BLaER1 treated with 17β-estradiol and CSF1 and Interleukin-3, amounts not matched to agents 10 nM and 100 nM (cell line): Measurements from ENCODE around the gene RASGEF1B.
"Not testable (repeated sequence)": the region's sequence is repeated elsewhere in the genome, so short reads cannot be mapped to it uniquely, and the experiment has no call there.

Experiments used
- H3K27ac ChIP-seq, 11 experiments: shearing (Covaris generic); formaldehyde crosslinking; 2 replicates each; pipeline ENCODE4 v1.8.1; 2022
- H3K27me3 ChIP-seq, 11 experiments: shearing (Covaris generic); formaldehyde crosslinking; 2 replicates each; pipeline ENCODE4 v1.8.1; 2022
- H3K36me3 ChIP-seq, 11 experiments: shearing (Covaris generic); formaldehyde crosslinking; 2 replicates each; pipeline ENCODE4 v1.8.1; 2022
- H3K4me1 ChIP-seq, 10 experiments: shearing (Covaris generic); formaldehyde crosslinking; 2 replicates each; pipeline ENCODE4 v1.8.1; 2022
- H3K4me2 ChIP-seq, 11 experiments: shearing (Covaris generic); formaldehyde crosslinking; 2 replicates each; pipeline ENCODE4 v1.8.1; 2022
- H3K4me3 ChIP-seq, 10 experiments: shearing (Covaris generic); formaldehyde crosslinking; 2 replicates each; pipeline ENCODE4 v1.8.1; 2022
- H3K9ac ChIP-seq, 11 experiments: shearing (Covaris generic); formaldehyde crosslinking; 2 replicates each; pipeline ENCODE4 v1.8.1; 2022
- H3K9me3 ChIP-seq, 11 experiments: shearing (Covaris generic); formaldehyde crosslinking; replicated peaks in 1 of 11; 2 replicates each; pipeline ENCODE4 v1.8.1; 2022
- H4K20me1 ChIP-seq, 11 experiments: shearing (Covaris generic); formaldehyde crosslinking; 2 replicates each; pipeline ENCODE4 v1.8.1; 2022
- Cebpa-rat ChIP-seq, 11 experiments: shearing (Covaris generic); IDR thresholded peaks; 2 replicates each; pipeline ENCODE4 v1.8.1; 2022

Gene RASGEF1B

DNA sequence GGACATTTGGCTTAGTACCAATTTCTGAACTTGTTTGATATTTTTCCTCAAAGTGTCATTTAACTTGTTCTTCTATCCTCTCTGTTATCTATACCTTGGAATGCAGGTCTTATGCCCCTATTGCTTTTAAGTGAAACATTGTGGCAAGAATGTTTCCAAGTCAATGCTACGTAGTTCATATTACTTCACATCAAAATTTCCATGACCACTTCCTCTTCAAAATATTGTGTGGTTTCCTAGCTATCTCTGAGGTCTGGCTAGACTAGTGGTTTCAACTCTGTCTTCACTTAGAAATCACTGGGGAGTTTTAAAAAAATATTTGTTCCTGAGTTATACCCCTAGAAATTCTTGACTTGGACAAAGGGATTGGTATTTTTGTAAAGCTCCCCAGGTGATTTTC is 20.2 kb upstream of the RASGEF1B start:
- H3K36me3 ChIP-seq, result no peaks in the 10 kb centered on the region; a peak in 1 of 22 replicates
- peak in 8 of 11 experiments; percentile 22 to 91 (median 51); a peak in 11 of 22 replicates for TF ChIP-seq Cebpa-rat (IDR thresholded peaks at IDR 0.05)

DNA sequence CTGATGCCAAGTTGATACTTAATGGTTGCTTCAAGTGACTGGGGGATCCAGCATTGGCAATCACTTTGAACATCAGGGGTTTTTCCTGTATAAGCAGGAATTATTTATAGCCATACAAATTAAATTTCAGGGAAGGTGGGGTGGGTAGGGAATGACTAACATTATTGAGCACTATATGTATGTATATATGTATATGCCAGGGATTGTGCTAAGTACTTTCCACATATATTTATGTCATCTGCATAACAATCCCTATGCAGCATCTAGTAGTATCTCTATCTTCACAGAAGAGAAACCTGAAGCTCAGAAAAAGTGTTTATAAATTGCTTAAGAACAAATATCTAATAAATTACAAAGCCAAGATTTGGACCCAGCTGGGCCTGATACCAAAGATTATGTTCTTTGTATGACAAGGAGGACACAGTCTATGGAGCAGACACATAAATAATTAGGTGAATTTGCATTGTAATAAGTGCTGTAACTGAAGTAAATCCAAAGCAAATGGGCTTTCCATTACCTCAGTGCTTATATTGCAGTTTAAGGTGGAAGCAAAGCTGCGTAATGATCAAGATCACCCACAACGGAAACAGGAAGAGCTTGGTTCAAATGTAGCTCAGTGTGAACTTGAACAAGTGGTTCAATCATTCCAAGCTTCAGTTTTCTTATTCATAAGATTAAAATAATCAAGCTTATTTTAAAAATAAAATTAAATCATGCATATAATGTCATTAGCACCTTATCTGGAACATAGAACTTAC is 18.9 kb upstream of the RASGEF1B start:
- Histone ChIP-seq H3K9ac (peak overlapping the region in 6 of 11 experiments; percentile 15 to 81 (median 61); a peak in 6 of 22 replicates), H3K4me1 (peaks cover 38 to 80% (median 51%) of the 10 kb centered on the region in 10 experiments), H3K4me2 (peak overlapping the region; percentile 25 to 92 (median 73); a peak in 18 of 22 replicates), H3K4me3 (peak overlapping the region in 5 of 10 experiments; percentile 5 to 29 (median 11); a peak in 3 of 20 replicates), H3K9me3 (peaks cover 0 to 47% (median 40%) of the 10 kb centered on the region in 11 experiments; a peak in 18 of 22 replicates), H3K27me3 (no peaks in the 10 kb centered on the region), H3K27ac (peak overlapping the region; percentile 79 to 95 (median 90)), H3K36me3 (no peaks in the 10 kb centered on the region; a peak in 1 of 22 replicates), H4K20me1 (no peaks in the 10 kb centered on the region)
- TF ChIP-seq Cebpa-rat (IDR thresholded peaks at IDR 0.05), result no peak

More for the DNA sequence above, 20.2 kb upstream of the RASGEF1B start:
- peaks cover 0 to 50% (median 40%) of the 10 kb centered on the region in 11 experiments; a peak in 18 of 22 replicates for H3K9me3 ChIP-seq
- peak overlapping the region; percentile 61 to 92 (median 73) for H3K4me2 ChIP-seq
- H3K27me3 ChIP-seq, result no peaks in the 10 kb centered on the region
- H3K27ac ChIP-seq, result peak overlapping the region; percentile 79 to 95 (median 90)
- H3K4me3 ChIP-seq, result peak overlapping the region in 1 of 10 experiments; percentile 23; a peak in 5 of 20 replicates
- peaks cover 40 to 78% (median 54%) of the 10 kb centered on the region in 10 experiments for H3K4me1 ChIP-seq
- H3K9ac ChIP-seq, result peak overlapping the region; percentile 54 to 81 (median 67)
- no peaks in the 10 kb centered on the region for H4K20me1 ChIP-seq

DNA sequence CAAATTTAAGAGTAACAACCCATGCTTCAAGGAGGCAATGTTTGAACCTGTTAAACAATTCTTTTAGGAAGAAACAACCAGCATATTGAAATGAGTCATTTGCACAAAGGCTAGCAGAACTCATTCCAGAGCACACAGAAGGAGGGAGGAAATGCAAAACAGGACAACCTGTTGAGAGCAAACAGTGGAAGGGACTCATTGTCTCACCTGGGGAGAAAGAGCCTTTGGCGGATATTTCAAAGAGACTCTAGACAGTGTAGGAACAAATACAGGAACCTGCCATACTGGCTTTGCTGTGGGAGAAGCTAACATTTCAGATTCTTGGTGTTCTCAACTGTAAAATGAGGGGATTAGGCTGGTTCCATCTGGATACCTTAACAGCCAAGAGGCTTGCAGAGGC is 14.8 kb upstream of the RASGEF1B start:
- no peak overlapping the region for H3K4me3 ChIP-seq
- H3K9ac ChIP-seq, result no peak overlapping the region
- H3K36me3 ChIP-seq, result no peaks in the 10 kb centered on the region; a peak in 1 of 22 replicates
- H3K4me2 ChIP-seq, result peak overlapping the region in 1 of 11 experiments; percentile 9; a peak in 1 of 22 replicates
- TF ChIP-seq Cebpa-rat (IDR thresholded peaks at IDR 0.05), result no peak
- H3K9me3 ChIP-seq, result peaks cover 0 to 39% (median 34%) of the 10 kb centered on the region in 11 experiments; a peak in 18 of 22 replicates
- H3K27ac ChIP-seq, result no peak overlapping the region
- H3K4me1 ChIP-seq, result peaks cover 22 to 71% (median 30%) of the 10 kb centered on the region in 10 experiments
- no peaks in the 10 kb centered on the region for H3K27me3 ChIP-seq
- no peaks in the 10 kb centered on the region for H4K20me1 ChIP-seq

DNA sequence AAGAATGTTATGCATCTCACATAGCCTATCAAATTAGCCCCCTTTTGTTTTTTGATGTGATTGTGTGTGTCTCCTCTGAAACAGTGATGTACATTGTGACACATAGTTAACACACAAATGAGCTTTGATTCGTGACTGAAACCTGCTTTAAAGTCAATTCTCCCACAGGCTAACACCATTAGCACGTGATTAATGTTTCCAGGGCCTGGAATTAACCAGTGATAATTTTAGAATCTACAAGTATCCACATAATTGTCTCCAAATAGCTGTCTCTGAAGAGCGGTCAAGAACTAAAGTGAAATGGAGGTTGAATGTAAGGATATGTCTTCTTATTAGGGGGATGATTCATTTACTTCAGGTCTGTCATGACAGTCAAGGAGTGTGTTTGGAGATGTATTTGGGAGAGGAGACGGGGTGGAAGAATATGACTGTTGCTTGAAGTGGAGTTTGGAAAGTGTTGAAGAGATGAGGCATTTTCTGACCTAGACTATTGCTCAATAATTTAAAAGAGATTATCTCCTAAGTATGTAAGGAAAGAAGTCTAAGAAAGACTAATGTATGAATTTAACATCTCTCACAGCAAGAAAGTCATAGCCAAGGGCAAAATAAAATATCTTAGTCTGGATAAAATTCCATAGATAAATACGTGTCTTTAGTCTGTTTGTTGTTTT is 13.7 kb upstream of the RASGEF1B start:
- no peak overlapping the region for H3K27ac ChIP-seq
- 0 out of 22 replicates have a peak, but pooled peaks of 1 of the 11 experiments have one; percentile 20 for TF ChIP-seq Cebpa-rat (IDR thresholded peaks at IDR 0.05)
- no peak overlapping the region for H3K4me3 ChIP-seq
- H4K20me1 ChIP-seq, result no peaks in the 10 kb centered on the region
- no peak overlapping the region for H3K9ac ChIP-seq
- H3K9me3 ChIP-seq, result peaks cover 0 to 28% (median 24%) of the 10 kb centered on the region in 11 experiments; a peak in 18 of 22 replicates
- H3K36me3 ChIP-seq, result no peaks in the 10 kb centered on the region
- peaks cover 12 to 71% (median 23%) of the 10 kb centered on the region in 10 experiments for H3K4me1 ChIP-seq
- no peaks in the 10 kb centered on the region for H3K27me3 ChIP-seq
- peak overlapping the region in 2 of 11 experiments; percentile 7 to 23; a peak in 2 of 22 replicates for H3K4me2 ChIP-seq

DNA sequence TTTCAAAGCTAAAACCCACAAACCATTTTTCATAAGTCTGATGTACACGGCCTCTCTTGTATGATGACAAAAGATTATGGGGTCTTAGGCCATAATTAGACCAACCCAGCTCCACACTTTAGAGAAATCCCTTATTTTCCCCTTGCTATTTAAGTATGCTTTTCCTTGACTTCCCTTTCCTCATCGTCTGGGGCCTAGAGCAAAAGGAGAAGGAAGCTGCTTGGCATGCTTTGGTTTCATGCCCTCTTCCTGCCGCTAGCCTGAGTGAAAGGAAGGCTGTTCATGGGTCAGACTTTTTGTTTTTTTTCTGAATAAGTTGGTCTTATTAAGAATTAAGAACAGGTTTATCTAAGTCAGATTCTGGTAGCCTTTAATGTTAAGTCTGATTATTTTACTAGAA is 10.6 kb upstream of the RASGEF1B start:
- peaks cover 0 to 8% (median 0%) of the 10 kb centered on the region in 11 experiments; a peak in 3 of 22 replicates for H3K9me3 ChIP-seq
- H3K27ac ChIP-seq, result peak overlapping the region in 9 of 11 experiments; percentile 37 to 83 (median 65); a peak in 17 of 22 replicates
- no peaks in the 10 kb centered on the region for H3K36me3 ChIP-seq
- H3K4me3 ChIP-seq, result no peak overlapping the region
- no peaks in the 10 kb centered on the region for H4K20me1 ChIP-seq
- H3K9ac ChIP-seq, result peak overlapping the region in 6 of 11 experiments; percentile 5 to 64 (median 24); a peak in 5 of 22 replicates
- no peaks in the 10 kb centered on the region for H3K27me3 ChIP-seq
- H3K4me1 ChIP-seq, result peaks cover 10 to 54% (median 21%) of the 10 kb centered on the region in 10 experiments
- no peak for TF ChIP-seq Cebpa-rat (IDR thresholded peaks at IDR 0.05)
- peak overlapping the region; percentile 24 to 84 (median 68); a peak in 21 of 22 replicates for H3K4me2 ChIP-seq

DNA sequence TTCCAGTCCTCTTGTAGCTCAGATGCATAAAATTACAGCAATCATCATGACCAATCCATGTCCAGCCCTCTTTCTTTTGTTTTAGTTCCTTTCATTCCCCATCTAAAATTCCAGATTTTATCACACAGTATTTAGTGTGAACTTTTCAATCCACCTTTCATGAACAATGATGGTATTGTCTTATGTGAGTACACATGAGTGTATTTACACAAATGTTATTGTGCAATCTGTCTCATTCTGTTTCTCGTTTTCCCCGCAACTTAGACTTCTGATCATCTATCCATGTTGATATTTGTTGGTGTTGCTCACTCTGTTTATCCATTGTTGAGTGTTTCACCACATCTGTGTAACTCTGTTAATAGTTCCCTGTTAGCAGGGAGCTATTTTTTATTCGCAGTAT is 9.4 kb upstream of the RASGEF1B start:
- Histone ChIP-seq H3K4me3 (no peak overlapping the region), H3K36me3 (no peaks in the 10 kb centered on the region)
- TF ChIP-seq Cebpa-rat (IDR thresholded peaks at IDR 0.05), result peak in 2 of 11 experiments; percentile 35 to 39; a peak in 2 of 22 replicates

DNA sequence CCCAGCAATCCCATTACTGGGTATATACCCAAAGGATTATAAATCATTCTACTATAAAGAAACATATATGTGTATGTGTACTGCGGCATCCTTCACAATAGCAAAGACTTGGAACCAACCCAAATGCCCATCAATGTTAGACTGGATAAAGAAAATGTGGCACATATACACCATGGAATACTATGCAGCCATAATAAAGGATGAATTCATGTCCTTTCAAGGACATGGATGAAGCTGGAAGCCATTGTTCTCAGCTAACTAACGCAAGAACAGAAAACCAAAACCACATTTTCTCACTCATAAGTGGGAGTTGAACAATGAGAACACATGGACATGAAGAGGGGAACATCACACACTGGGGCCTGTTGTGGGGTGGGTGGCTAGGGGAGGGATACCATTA is 7.9 kb upstream of the RASGEF1B start:
- not testable (repeated sequence) for H3K36me3 ChIP-seq, H4K20me1 ChIP-seq, H3K4me2 ChIP-seq, H3K27me3 ChIP-seq, H3K9ac ChIP-seq, H3K9me3 ChIP-seq, H3K4me3 ChIP-seq, H3K27ac ChIP-seq
- peaks cover 10 to 49% (median 21%) of the 10 kb centered on the region in 10 experiments for H3K4me1 ChIP-seq

More for the DNA sequence above, 9.4 kb upstream of the RASGEF1B start:
- Histone ChIP-seq H3K4me1 (peaks cover 10 to 47% (median 21%) of the 10 kb centered on the region in 10 experiments), H3K27me3 (no peaks in the 10 kb centered on the region), H4K20me1 (no peaks in the 10 kb centered on the region), H3K9me3 (peaks cover 0 to 6% (median 0%) of the 10 kb centered on the region in 11 experiments; a peak in 2 of 22 replicates), H3K4me2 (peak overlapping the region in 6 of 11 experiments; percentile 10 to 84 (median 70); a peak in 7 of 22 replicates), H3K9ac (no peak overlapping the region), H3K27ac (peak overlapping the region in 3 of 11 experiments; percentile 62 to 83 (median 72); a peak in 3 of 22 replicates)

DNA sequence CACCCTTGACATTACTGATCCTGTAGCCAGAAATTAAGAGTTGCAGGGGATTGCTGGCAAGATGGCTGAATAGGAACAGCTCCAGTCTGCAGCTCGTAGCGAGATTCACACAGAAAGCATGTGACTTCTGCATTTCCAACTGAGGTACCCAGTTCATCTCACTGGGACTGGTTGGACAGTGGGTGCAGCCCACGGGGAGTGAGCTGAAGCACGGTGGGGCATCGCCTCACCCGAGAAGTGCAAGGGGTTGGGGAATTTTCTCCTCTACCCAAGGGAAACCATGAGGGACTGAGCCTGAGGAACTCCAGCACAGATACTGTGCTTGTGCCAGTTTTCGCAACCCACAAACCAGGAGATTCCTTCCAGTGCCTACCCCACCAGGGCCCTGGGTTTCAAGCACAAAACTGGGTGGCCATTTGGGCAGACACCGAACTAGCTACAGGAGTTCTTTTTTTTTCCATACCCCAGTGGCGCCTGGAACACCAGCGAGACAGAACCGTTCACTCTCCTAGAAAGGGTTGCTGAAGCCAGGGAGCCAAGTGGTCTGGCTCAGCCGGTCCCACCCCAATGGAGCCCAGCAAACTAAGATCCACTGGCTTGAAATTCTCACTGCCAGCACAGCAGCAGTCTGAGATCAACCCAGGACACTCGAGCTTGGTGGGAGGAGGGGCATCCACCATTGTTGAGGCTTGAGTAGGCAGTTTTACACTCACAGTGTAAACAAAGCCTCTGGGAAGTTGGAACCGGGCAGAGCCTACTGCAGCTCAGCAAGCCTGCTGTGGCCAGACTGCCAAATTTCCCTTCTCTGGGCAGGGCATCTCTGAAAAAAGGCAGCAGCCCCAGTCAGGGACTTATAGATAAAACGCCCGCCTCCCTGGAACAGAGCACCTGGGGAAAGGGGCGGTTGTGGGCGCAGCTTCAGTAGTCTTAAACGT is 1.9 kb upstream of the RASGEF1B start:
- Histone ChIP-seq H3K4me3 (peak overlapping the region in 1 of 10 experiments; percentile 84; a peak in 1 of 20 replicates), H4K20me1 (peaks cover 0 to 26% (median 8%) of the 10 kb centered on the region in 11 experiments; a peak in 10 of 22 replicates), H3K4me1 (peaks cover 31 to 43% (median 40%) of the 10 kb centered on the region in 10 experiments), H3K27ac (peak overlapping the region; percentile 80 to 99 (median 86); a peak in 19 of 22 replicates), H3K9me3 (peaks cover 0 to 16% (median 11%) of the 10 kb centered on the region in 11 experiments; a peak in 13 of 22 replicates), H3K4me2 (peak overlapping the region; percentile 80 to 97 (median 92)), H3K9ac (peak overlapping the region in 6 of 11 experiments; percentile 88 to 100 (median 96); a peak in 9 of 22 replicates)
- H3K36me3 ChIP-seq, H3K27me3 ChIP-seq: not testable (repeated sequence)
